Right lobe of liver (tissue), 4 donors: ENCODE results near the gene ZNF292.

Experiments
- CTCF ChIP-seq, 4 donors: fragments of 200-600 bp in 3 of 4; fragments of 450-650 bp in 1 of 4; IDR thresholded peaks; one replicate each; pipeline versions ENCODE4 v1.5.1 to v1.8.0; 2016 to 2022; ENCODE audit warnings: antibody characterized with exemption in 4 of 4, mild to moderate bottlenecking in 2 of 4
- POLR2A ChIP-seq: fragments of 450-650 bp; IDR thresholded peaks from one replicate; pipeline ENCODE4 v1.6.1; 2017; ENCODE audit warnings: antibody characterized with exemption, mild to moderate bottlenecking
- donor health status: DM: no; HTN: no; CAD: no.
- donor health status: DM: no; HTN: no; CAD: no.
- donor health status: DM: no; HTN: yes; CAD: no.

- TF ChIP-seq POLR2A (no peak), CTCF (IDR thresholded peaks at IDR 0.05) (no peak)
Observed at GRCh38 chr6:87184762-87185250, 29.4 kb downstream of the ZNF292 start.
